GM12801 (cell line): Measurements from ENCODE around the gene APOBEC3A.

Source experiments
- CTCF ChIP-seq: IDR thresholded peaks from one replicate; pipeline ENCODE4 v1.5.1; 2011; ENCODE audit warnings: control low read depth; ENCODE audit not compliant: insufficient read length; ENCODE audit errors: extremely low read depth

Gene APOBEC3A

GRCh38 chr22:39003165-39003638, 45.8 kb downstream of the APOBEC3A start:
- no peak for TF ChIP-seq CTCF

- no peak for TF ChIP-seq CTCF
Measured at GRCh38 chr22:39007177-39007576, 49.8 kb downstream of the APOBEC3A start.

- no peak for TF ChIP-seq CTCF
Measured at GRCh38 chr22:39010946-39011345, 53.5 kb downstream of the APOBEC3A start.
